Neural cell (in vitro differentiated cells): ENCODE results near the gene JAZF1. TPM values are rescaled to one million over a fixed set of nuclear protein-coding genes. Genes with fewer than 3 reads are reported as not detected.

Experiments used
- H2AFZ ChIP-seq: fragments of 200-600, 300-800 bp; sonication (generic), shearing (Covaris generic); 2 replicates; pipeline ENCODE4 v1.6.0; 2014; ENCODE audit warnings: low read depth, mild to moderate bottlenecking, antibody characterized with exemption, low read length, moderate library complexity
- H3F3A ChIP-seq: fragments of 200-600 bp; shearing (Covaris generic); 2 replicates; pipeline ENCODE4 v1.6.1; 2016; ENCODE audit warnings: mild to moderate bottlenecking, moderate library complexity, mixed read lengths, antibody characterized with exemption, low read length; ENCODE audit not compliant: insufficient read depth, poor library complexity, severe bottlenecking
- H3K27ac ChIP-seq: fragments of 200-600, 300-800 bp; sonication (generic), shearing (Covaris generic); 2 replicates; pipeline ENCODE4 v1.5.1; 2014; ENCODE audit warnings: mild to moderate bottlenecking, low read length, moderate library complexity
- H3K27me3 ChIP-seq: fragments of 300-800, 200-600 bp; sonication (generic), shearing (Covaris generic); 2 replicates; pipeline ENCODE4 v1.6.0; 2014; ENCODE audit warnings: mild to moderate bottlenecking, low read depth, low read length, moderate library complexity; ENCODE audit not compliant: insufficient read depth
- H3K36me3 ChIP-seq: fragments of 300-800, 200-600 bp; sonication (generic), shearing (Covaris generic); 2 replicates; pipeline ENCODE4 v1.5.1; 2014; ENCODE audit warnings: mild to moderate bottlenecking, antibody characterized with exemption, low read length, moderate library complexity; ENCODE audit not compliant: insufficient read depth
- H3K4me2 ChIP-seq: fragments of 300-800, 200-600 bp; sonication (generic), shearing (Covaris generic); 2 replicates; pipeline ENCODE4 v1.6.0; 2014; ENCODE audit warnings: mild to moderate bottlenecking, low read length
- H3K4me3 ChIP-seq: fragments of 300-800, 200-600 bp; sonication (generic), shearing (Covaris generic); 2 replicates; pipeline ENCODE4 v1.5.1; 2014; ENCODE audit warnings: mild to moderate bottlenecking, low read length, moderate library complexity
- H3K79me2 ChIP-seq: fragments of 200-600 bp; shearing (Covaris generic); replicated peaks from 2 replicates; pipeline ENCODE4 v1.6.0; 2014; ENCODE audit warnings: mild to moderate bottlenecking, low read length, moderate library complexity; ENCODE audit not compliant: insufficient read depth
- H3K9ac ChIP-seq: fragments of 300-800, 200-600 bp; sonication (generic), shearing (Covaris generic); 2 replicates; pipeline ENCODE4 v1.6.1; 2016; ENCODE audit warnings: mild to moderate bottlenecking, low read length, mixed read lengths
- H3K9me2 ChIP-seq: fragments of 200-600 bp; shearing (Covaris generic); 2 replicates; pipeline ENCODE4 v1.6.1; 2016; ENCODE audit warnings: mild to moderate bottlenecking, low read length, mixed read lengths; ENCODE audit not compliant: insufficient read depth
- H3K9me3 ChIP-seq: fragments of 200-600, 300-800 bp; sonication (generic), shearing (Covaris generic); 2 replicates; pipeline ENCODE4 v1.6.1; 2016; ENCODE audit warnings: mild to moderate bottlenecking, mixed run types, low read length, moderate library complexity, mixed read lengths
- H4K20me1 ChIP-seq: fragments of 200-600 bp; shearing (Covaris generic); 2 replicates; pipeline ENCODE4 v1.6.1; 2016; ENCODE audit warnings: mild to moderate bottlenecking, mixed run types; ENCODE audit not compliant: insufficient read depth
- EP300 ChIP-seq: fragments of 450-650 bp; conservative IDR thresholded peaks from 2 replicates; pipeline ENCODE4 v1.6.1; 2014; ENCODE audit warnings: antibody characterized with exemption, mild to moderate bottlenecking, moderate library complexity; ENCODE audit not compliant: poor library complexity, severe bottlenecking
- EZH2 ChIP-seq: fragments of 200-600, 300-800 bp; shearing (Covaris generic), sonication (generic); IDR thresholded peaks from 2 replicates; pipeline ENCODE4 v1.6.1; 2014; ENCODE audit warnings: antibody characterized with exemption, low read length, borderline replicate concordance, mild to moderate bottlenecking; ENCODE audit not compliant: insufficient read depth, poor library complexity, severe bottlenecking
- MXI1 ChIP-seq: fragments of 450-650 bp; conservative IDR thresholded peaks from 2 replicates; pipeline ENCODE4 v1.6.1; 2014; ENCODE audit warnings: antibody characterized with exemption, mild to moderate bottlenecking; ENCODE audit not compliant: poor library complexity, severe bottlenecking
- POLR2AphosphoS5 ChIP-seq: IDR thresholded peaks from 2 replicates; pipeline ENCODE4 v1.6.1; 2012
- RAD21 ChIP-seq: fragments of 450-650 bp; conservative IDR thresholded peaks from 2 replicates; pipeline ENCODE4 v1.6.1; 2014; ENCODE audit warnings: antibody characterized with exemption, mild to moderate bottlenecking, moderate library complexity
- SMC3 ChIP-seq: fragments of 450-650 bp; conservative IDR thresholded peaks from 2 replicates; pipeline ENCODE4 v1.6.1; 2014; ENCODE audit warnings: antibody characterized with exemption, mild to moderate bottlenecking, moderate library complexity; ENCODE audit not compliant: poor library complexity
- TAF1 ChIP-seq: IDR thresholded peaks from 2 replicates; pipeline ENCODE4 v1.6.1; 2012; ENCODE audit warnings: low read depth
- polyA plus RNA-seq: library from polyadenylated mRNA; depleted of rRNA; stranded (reverse); fragments of >200 nt; gene quantifications from 2 replicates; pipeline ENCODE4 v1.2.3, GENCODE V29; 2014
- TF ChIP-seq, protein P1 (sequence below): IDR thresholded peaks from 2 replicates; pipeline ENCODE4 v1.6.1; 2012; ENCODE audit warnings: borderline replicate concordance
- TF ChIP-seq, protein P2 (sequence below): fragments of 450-650 bp; IDR thresholded peaks from 2 replicates; pipeline ENCODE4 v1.5.1; 2014; ENCODE audit warnings: antibody characterized with exemption, mild to moderate bottlenecking, moderate library complexity; ENCODE audit not compliant: poor library complexity, severe bottlenecking

JAZF1 gene
- polyA plus RNA-seq, 1 donor from 2014 or later, result 29.5 TPM

DNA sequence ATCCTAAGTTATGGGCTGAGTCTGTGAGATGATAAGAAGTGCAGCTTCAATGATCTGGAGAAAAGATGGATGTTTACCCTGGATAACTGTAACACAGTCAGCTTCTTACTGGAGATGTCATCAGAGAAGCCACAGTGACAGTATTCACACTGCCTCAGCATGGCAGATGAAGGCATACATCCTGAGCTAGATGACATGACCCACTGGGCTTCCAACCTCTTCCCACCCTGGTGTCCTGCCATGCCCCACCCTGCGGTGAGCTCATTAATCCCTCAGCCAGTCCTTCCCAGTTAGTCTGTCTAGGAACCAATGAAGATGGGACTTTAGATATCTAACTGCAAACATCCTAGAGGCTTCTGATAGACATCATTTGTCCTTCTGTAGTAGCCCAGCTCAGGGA is 226.8 kb downstream of the JAZF1 start:
- Histone ChIP-seq H3K79me2 (no peaks in the 10 kb centered on the region), H3K4me3 (no peak overlapping the region), H3K27me3 (no peaks in the 10 kb centered on the region), H4K20me1 (no peaks in the 10 kb centered on the region), H3K9me3 (no peaks in the 10 kb centered on the region), H3K9me2 (no peaks in the 10 kb centered on the region), H3F3A (no peaks in the 10 kb centered on the region), H3K27ac (no peak overlapping the region), H3K36me3 (no peaks in the 10 kb centered on the region), H3K9ac (no peak overlapping the region), H2AFZ (no peak overlapping the region), H3K4me2 (no peak overlapping the region)
- TF ChIP-seq, protein P1, sequence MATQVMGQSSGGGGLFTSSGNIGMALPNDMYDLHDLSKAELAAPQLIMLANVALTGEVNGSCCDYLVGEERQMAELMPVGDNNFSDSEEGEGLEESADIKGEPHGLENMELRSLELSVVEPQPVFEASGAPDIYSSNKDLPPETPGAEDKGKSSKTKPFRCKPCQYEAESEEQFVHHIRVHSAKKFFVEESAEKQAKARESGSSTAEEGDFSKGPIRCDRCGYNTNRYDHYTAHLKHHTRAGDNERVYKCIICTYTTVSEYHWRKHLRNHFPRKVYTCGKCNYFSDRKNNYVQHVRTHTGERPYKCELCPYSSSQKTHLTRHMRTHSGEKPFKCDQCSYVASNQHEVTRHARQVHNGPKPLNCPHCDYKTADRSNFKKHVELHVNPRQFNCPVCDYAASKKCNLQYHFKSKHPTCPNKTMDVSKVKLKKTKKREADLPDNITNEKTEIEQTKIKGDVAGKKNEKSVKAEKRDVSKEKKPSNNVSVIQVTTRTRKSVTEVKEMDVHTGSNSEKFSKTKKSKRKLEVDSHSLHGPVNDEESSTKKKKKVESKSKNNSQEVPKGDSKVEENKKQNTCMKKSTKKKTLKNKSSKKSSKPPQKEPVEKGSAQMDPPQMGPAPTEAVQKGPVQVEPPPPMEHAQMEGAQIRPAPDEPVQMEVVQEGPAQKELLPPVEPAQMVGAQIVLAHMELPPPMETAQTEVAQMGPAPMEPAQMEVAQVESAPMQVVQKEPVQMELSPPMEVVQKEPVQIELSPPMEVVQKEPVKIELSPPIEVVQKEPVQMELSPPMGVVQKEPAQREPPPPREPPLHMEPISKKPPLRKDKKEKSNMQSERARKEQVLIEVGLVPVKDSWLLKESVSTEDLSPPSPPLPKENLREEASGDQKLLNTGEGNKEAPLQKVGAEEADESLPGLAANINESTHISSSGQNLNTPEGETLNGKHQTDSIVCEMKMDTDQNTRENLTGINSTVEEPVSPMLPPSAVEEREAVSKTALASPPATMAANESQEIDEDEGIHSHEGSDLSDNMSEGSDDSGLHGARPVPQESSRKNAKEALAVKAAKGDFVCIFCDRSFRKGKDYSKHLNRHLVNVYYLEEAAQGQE, result no peak
- no peak for TF ChIP-seq RAD21
- TF ChIP-seq TAF1, result no peak
- no peak for TF ChIP-seq EP300
- no peak for TF ChIP-seq SMC3

DNA sequence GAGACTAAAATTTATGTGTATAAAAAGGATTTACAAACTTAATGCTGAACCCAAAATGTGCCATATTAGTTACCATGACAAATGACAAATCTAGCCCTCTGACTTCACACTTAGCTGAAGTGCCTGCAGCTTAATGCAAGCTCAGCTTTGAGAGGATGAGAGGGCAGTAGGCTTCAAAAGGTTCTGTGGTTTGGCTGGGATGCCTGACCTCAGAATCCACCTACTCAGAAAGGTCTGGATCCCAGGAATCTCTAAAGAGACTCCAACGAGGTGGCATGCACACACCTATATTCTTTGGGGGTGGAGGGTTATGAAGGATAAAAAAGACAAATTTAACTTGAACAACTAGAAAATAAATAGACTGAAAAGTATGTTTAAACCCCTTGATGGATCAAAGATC is 227.2 kb downstream of the JAZF1 start:
- H3K27me3 ChIP-seq, result no peaks in the 10 kb centered on the region
- H2AFZ ChIP-seq, result no peak overlapping the region
- no peaks in the 10 kb centered on the region for H3K79me2 ChIP-seq
- no peak overlapping the region for H3K9ac ChIP-seq
- no peaks in the 10 kb centered on the region for H4K20me1 ChIP-seq
- no peaks in the 10 kb centered on the region for H3K36me3 ChIP-seq
- H3K27ac ChIP-seq, result no peak overlapping the region
- TF ChIP-seq RAD21 (no peak), MXI1 (no peak), TAF1 (no peak), SMC3 (no peak), EP300 (no peak), EZH2 (no peak), POLR2AphosphoS5 (no peak)
- TF ChIP-seq, protein P1, result no peak
- TF ChIP-seq, protein P2, sequence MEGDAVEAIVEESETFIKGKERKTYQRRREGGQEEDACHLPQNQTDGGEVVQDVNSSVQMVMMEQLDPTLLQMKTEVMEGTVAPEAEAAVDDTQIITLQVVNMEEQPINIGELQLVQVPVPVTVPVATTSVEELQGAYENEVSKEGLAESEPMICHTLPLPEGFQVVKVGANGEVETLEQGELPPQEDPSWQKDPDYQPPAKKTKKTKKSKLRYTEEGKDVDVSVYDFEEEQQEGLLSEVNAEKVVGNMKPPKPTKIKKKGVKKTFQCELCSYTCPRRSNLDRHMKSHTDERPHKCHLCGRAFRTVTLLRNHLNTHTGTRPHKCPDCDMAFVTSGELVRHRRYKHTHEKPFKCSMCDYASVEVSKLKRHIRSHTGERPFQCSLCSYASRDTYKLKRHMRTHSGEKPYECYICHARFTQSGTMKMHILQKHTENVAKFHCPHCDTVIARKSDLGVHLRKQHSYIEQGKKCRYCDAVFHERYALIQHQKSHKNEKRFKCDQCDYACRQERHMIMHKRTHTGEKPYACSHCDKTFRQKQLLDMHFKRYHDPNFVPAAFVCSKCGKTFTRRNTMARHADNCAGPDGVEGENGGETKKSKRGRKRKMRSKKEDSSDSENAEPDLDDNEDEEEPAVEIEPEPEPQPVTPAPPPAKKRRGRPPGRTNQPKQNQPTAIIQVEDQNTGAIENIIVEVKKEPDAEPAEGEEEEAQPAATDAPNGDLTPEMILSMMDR, result no peak
- H3K9me3 ChIP-seq, result no peaks in the 10 kb centered on the region
- no peaks in the 10 kb centered on the region for H3F3A ChIP-seq
- no peaks in the 10 kb centered on the region for H3K9me2 ChIP-seq
- no peak overlapping the region for H3K4me3 ChIP-seq
- no peak overlapping the region for H3K4me2 ChIP-seq
